K562 (cell line): ENCODE measurements around the gene UBE2H. TPM values are rescaled to one million over a fixed set of nuclear protein-coding genes. Genes with fewer than 3 reads are reported as not detected.
A peak's percentile ranks its signal among the peaks of the same experiment; 100 is the strongest.

Source experiments
- ASH1L ChIP-seq: fragments of 450-650 bp; IDR thresholded peaks from 2 replicates; pipeline ENCODE4 v1.6.1; 2018; ENCODE audit warnings: borderline replicate concordance, mild to moderate bottlenecking, low read depth; ENCODE audit not compliant: partially characterized antibody
- C11orf30 ChIP-seq: fragments of 450-650 bp; IDR thresholded peaks from 2 replicates; pipeline ENCODE4 v1.6.1; 2016; ENCODE audit warnings: low read depth, mild to moderate bottlenecking
- CTBP1 ChIP-seq: fragments of 450-650 bp; IDR thresholded peaks from 2 replicates; pipeline ENCODE4 v1.6.1; 2016; ENCODE audit warnings: borderline replicate concordance
- DMBX1 ChIP-seq: fragments of 250-450 bp; sonication (Bioruptor Pico); IDR thresholded peaks from 2 replicates; pipeline ENCODE4 v1.8.0; 2022; ENCODE audit warnings: inconsistent platforms, mild to moderate bottlenecking, moderate library complexity, borderline replicate concordance
- ELF1 ChIP-seq: fragments of 200-800 bp; sonication (Bioruptor generic); IDR thresholded peaks from 2 replicates; pipeline ENCODE4 v1.6.1; 2016; ENCODE audit warnings: missing genetic modification characterization, missing compliant biosample characterization
- GABPB1 ChIP-seq: sonication (generic); formaldehyde crosslinking; IDR thresholded peaks from 2 replicates; pipeline ENCODE4 v1.8.0; 2022; ENCODE audit warnings: mild to moderate bottlenecking, missing genetic modification reagents
- KAT2B ChIP-seq: IDR thresholded peaks from one replicate; pipeline ENCODE4 v1.6.1; 2012; ENCODE audit warnings: low read depth, mild to moderate bottlenecking, control low read depth, inconsistent platforms, low read length, moderate library complexity
- NR1H2 ChIP-seq: sonication (generic); formaldehyde crosslinking; IDR thresholded peaks from 2 replicates; pipeline ENCODE4 v1.4.0; 2020; ENCODE audit warnings: mild to moderate bottlenecking, missing genetic modification reagents
- PRDM10 ChIP-seq: fragments of 450-650 bp; IDR thresholded peaks from 2 replicates; pipeline ENCODE4 v1.6.1; 2018; ENCODE audit not compliant: partially characterized antibody
- RAD21 ChIP-seq, 2 experiments: fragments of 250-450 bp in 1 of 2; fragments of 450-650 bp in 1 of 2; sonication (Bioruptor Pico) in 1 of 2; formaldehyde crosslinking in 1 of 2; IDR thresholded peaks in 1 of 2; conservative IDR thresholded peaks in 1 of 2; 2 replicates each; pipeline versions ENCODE4 v1.4.0 to v1.8.0; 2020 to 2022; ENCODE audit warnings: mild to moderate bottlenecking in 2 of 2, moderate library complexity in 1 of 2
- SFPQ ChIP-seq: fragments of 200-400 bp; formaldehyde crosslinking; IDR thresholded peaks from 2 replicates; pipeline ENCODE4 v1.6.1; 2017; ENCODE audit warnings: mild to moderate bottlenecking, low read depth, low read length, moderate library complexity
- SMARCA5 ChIP-seq: fragments of 450-650 bp; IDR thresholded peaks from 2 replicates; pipeline ENCODE4 v1.6.1; 2016
- ZHX1 ChIP-seq: fragments of 150-350 bp; conservative IDR thresholded peaks from 2 replicates; pipeline ENCODE4 v1.6.1; 2014; ENCODE audit warnings: low read length
- ZNF395 ChIP-seq: fragments of 200-800 bp; sonication (Bioruptor generic); IDR thresholded peaks from 2 replicates; pipeline ENCODE4 v1.6.1; 2017; ENCODE audit warnings: missing genetic modification characterization, missing compliant biosample characterization
- ZSCAN32 ChIP-seq: fragments of 450-650 bp; formaldehyde crosslinking; IDR thresholded peaks from 2 replicates; pipeline ENCODE4 v1.4.0; 2020; ENCODE audit warnings: mild to moderate bottlenecking, moderate library complexity
- ZZZ3 ChIP-seq: fragments of 450-650 bp; IDR thresholded peaks from 2 replicates; pipeline ENCODE4 v1.6.1; 2016; ENCODE audit warnings: antibody characterized with exemption, mild to moderate bottlenecking, moderate library complexity
- polyA plus RNA-seq, 8 experiments: library from polyadenylated mRNA; depleted of rRNA in 4 of 8; stranded (reverse) in 5 of 8; unstranded in 3 of 8; fragments of >200 nt; fragmentation: Nextera tagmentation in 2 of 8; fragmentation: Illumina TruSeq in 1 of 8; extraction: Ambion mirVana in 2 of 8; extraction: Trizol in 1 of 8; gene quantifications; 2 replicates each; pipeline versions ENCODE4 v1.2.1 to v1.2.3, GENCODE V29; 2011 to 2014; ENCODE audit warnings: inconsistent platforms in 1 of 8, missing spikeins in 1 of 8
- total RNA-seq, 7 experiments: library from RNA; depleted of rRNA in 6 of 7; stranded (reverse); fragments of >200 nt in 6 of 7; fragmentation: Illumina TruSeq in 2 of 7; extraction: Trizol in 2 of 7; gene quantifications; 2 replicates each; pipeline versions ENCODE4 v1.2.1 to v1.2.3, GENCODE V29; 2011 to 2021; ENCODE audit warnings: low replicate concordance in 1 of 7

Gene UBE2H
- total and polyA plus RNA-seq, 9 of the 15 experiments (the other 6 are each of a cell fraction or from before 2014, with no cell fraction given): 6.3 to 33.0 (median 13.3) TPM

- TF ChIP-seq CTBP1: peak; percentile 81
- TF ChIP-seq SFPQ: no peak
- peak; percentile 35 for TF ChIP-seq PRDM10
- TF ChIP-seq GABPB1 (CRISPR knock-in tag): peak; percentile 82
- TF ChIP-seq KAT2B: no peak
- no peak for TF ChIP-seq ASH1L
- TF ChIP-seq ZNF395 (CRISPR knock-in tag): peak; percentile 68; the same call in 1 of the 2 replicates
- TF ChIP-seq NR1H2 (CRISPR knock-in tag): 0 out of 2 replicates have a peak, but pooled peaks have one; percentile 70
- no peak for TF ChIP-seq SMARCA5
- no peak for TF ChIP-seq C11orf30
- TF ChIP-seq RAD21 (CRISPR knock-in tag; conservative IDR thresholded peaks at IDR 0.05 in 1 of 2, IDR thresholded peaks at IDR 0.05 in 1 of 2): peak in 1 of 2 experiments; percentile 12; a peak in 1 of 4 replicates
- TF ChIP-seq DMBX1 (CRISPR knock-in tag): no peak
- no peak; the same call in 1 of the 2 replicates for TF ChIP-seq ZZZ3
- TF ChIP-seq ZSCAN32: peak; percentile 37; the same call in 1 of the 2 replicates
- TF ChIP-seq ZHX1: no peak
- peak; percentile 61 for TF ChIP-seq ELF1 (tag)
Observed at GRCh38 chr7:129952653-129953560, at the start of gene UBE2H (continued).
